Nephron progenitor cell (in vitro differentiated cells): Measurements from ENCODE around the gene IDNK.

Source experiments
- DNase-seq: peaks from one replicate; pipeline ENCODE4 v3.0.0; 2021
- H3K27ac Mint-ChIP-seq: 2 replicates; pipeline ENCODE4 v1.8.0; 2021; ENCODE audit warnings: mild to moderate bottlenecking, moderate library complexity, mixed read lengths
- H3K27me3 Mint-ChIP-seq: 2 replicates; pipeline ENCODE4 v1.8.0; 2021; ENCODE audit warnings: mild to moderate bottlenecking, low read depth, mixed read lengths; ENCODE audit not compliant: poor library complexity
- H3K36me3 Mint-ChIP-seq: 2 replicates; pipeline ENCODE4 v1.8.0; 2021; ENCODE audit warnings: low read depth, mixed read lengths
- H3K4me1 Mint-ChIP-seq: 2 replicates; pipeline ENCODE4 v1.8.0; 2021; ENCODE audit warnings: mixed read lengths
- H3K4me3 Mint-ChIP-seq: 2 replicates; pipeline ENCODE4 v1.8.0; 2021; ENCODE audit warnings: mild to moderate bottlenecking, moderate library complexity, mixed read lengths
- H3K9me3 Mint-ChIP-seq: 2 replicates; pipeline ENCODE4 v1.8.0; 2021; ENCODE audit warnings: mild to moderate bottlenecking, moderate library complexity, mixed read lengths
- TF ChIP-seq, protein P1 (sequence below): fragments of 200-600 bp; sonication (generic); IDR thresholded peaks from 2 replicates; pipeline ENCODE4 v1.5.0; 2021; ENCODE audit warnings: antibody characterized with exemption

The IDNK gene

GRCh38 chr9:83652433-83652832 lies 29.5 kb downstream of the IDNK start:
- TF ChIP-seq, protein P1, sequence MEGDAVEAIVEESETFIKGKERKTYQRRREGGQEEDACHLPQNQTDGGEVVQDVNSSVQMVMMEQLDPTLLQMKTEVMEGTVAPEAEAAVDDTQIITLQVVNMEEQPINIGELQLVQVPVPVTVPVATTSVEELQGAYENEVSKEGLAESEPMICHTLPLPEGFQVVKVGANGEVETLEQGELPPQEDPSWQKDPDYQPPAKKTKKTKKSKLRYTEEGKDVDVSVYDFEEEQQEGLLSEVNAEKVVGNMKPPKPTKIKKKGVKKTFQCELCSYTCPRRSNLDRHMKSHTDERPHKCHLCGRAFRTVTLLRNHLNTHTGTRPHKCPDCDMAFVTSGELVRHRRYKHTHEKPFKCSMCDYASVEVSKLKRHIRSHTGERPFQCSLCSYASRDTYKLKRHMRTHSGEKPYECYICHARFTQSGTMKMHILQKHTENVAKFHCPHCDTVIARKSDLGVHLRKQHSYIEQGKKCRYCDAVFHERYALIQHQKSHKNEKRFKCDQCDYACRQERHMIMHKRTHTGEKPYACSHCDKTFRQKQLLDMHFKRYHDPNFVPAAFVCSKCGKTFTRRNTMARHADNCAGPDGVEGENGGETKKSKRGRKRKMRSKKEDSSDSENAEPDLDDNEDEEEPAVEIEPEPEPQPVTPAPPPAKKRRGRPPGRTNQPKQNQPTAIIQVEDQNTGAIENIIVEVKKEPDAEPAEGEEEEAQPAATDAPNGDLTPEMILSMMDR = no peak
- H3K9me3 Mint-ChIP-seq = peaks cover 22% of the 10 kb centered on the region
- DNase-seq = no peak
- H3K27ac Mint-ChIP-seq = no peak overlapping the region
- H3K36me3 Mint-ChIP-seq = peaks cover 5% of the 10 kb centered on the region
- no peaks in the 10 kb centered on the region for H3K4me1 Mint-ChIP-seq
- H3K27me3 Mint-ChIP-seq = no peaks in the 10 kb centered on the region
- H3K4me3 Mint-ChIP-seq = no peak overlapping the region

GRCh38 chr9:83655433-83655832 lies 32.5 kb downstream of the IDNK start:
- no peak overlapping the region for H3K27ac Mint-ChIP-seq
- no peak for DNase-seq
- TF ChIP-seq, protein P1 = no peak
- no peaks in the 10 kb centered on the region for H3K4me1 Mint-ChIP-seq
- H3K27me3 Mint-ChIP-seq = no peaks in the 10 kb centered on the region
- peaks cover 12% of the 10 kb centered on the region for H3K36me3 Mint-ChIP-seq
- H3K9me3 Mint-ChIP-seq = peaks cover 22% of the 10 kb centered on the region
- no peak overlapping the region for H3K4me3 Mint-ChIP-seq

DNA sequence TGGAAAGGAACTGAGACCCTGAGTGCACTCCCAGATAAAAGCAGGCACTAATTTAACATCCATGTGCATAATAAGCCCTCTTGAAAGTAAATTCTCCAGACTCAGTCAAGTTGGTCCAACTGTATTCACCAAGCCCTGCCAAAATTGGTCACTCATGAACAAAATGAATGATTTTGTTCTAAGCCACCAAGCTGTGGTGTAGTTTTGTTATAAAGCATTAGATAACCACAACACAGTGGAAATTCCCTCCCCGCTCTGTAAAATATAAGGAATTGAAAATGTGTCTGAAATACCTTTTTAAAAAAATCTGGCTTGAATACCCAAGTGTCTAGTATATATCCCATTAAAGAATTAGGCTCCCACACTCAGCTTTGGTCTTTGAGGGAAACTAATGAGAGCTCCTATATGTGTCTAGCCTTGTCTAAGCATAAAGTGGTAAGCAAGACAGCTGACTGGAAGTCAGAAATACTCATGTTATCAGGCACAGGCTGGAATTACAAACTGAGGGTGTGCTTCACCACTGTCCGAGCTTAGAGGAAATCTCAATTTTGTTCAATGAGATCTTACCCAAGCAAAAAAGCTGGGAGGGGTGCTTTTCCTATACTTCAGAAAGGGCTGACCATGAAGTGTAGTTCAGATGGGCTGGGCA lies 33.2 kb downstream of the IDNK start:
- TF ChIP-seq, protein P1 = no peak
- Mint-ChIP-seq H3K9me3 (peaks cover 22% of the 10 kb centered on the region), H3K27me3 (no peaks in the 10 kb centered on the region), H3K36me3 (peaks cover 12% of the 10 kb centered on the region), H3K4me1 (no peaks in the 10 kb centered on the region), H3K27ac (no peak overlapping the region), H3K4me3 (no peak overlapping the region)
- no peak for DNase-seq

DNA sequence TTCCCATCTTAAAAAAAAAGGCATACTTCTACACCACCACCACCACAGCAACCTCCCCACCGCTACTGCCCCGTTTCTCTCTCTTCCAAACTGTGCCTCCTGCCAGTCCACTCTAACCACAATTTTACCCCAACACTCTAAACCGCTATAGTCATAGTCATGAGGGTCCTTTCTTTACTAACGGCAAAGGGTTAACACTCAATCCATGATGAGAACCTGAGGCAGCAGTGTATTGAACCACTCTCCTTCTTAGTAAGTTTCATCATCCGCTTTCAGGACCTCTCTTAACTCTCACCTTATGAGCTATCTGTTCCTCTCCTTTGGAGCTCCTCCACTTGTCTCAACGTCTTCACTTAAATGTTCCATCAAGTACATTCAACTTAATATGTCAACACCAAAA lies 34.0 kb downstream of the IDNK start:
- no peak overlapping the region for H3K4me3 Mint-ChIP-seq
- no peaks in the 10 kb centered on the region for H3K27me3 Mint-ChIP-seq
- DNase-seq = no peak
- H3K9me3 Mint-ChIP-seq = peaks cover 19% of the 10 kb centered on the region
- H3K36me3 Mint-ChIP-seq = peaks cover 19% of the 10 kb centered on the region
- TF ChIP-seq, protein P1 = no peak
- H3K27ac Mint-ChIP-seq = no peak overlapping the region
- no peaks in the 10 kb centered on the region for H3K4me1 Mint-ChIP-seq

DNA sequence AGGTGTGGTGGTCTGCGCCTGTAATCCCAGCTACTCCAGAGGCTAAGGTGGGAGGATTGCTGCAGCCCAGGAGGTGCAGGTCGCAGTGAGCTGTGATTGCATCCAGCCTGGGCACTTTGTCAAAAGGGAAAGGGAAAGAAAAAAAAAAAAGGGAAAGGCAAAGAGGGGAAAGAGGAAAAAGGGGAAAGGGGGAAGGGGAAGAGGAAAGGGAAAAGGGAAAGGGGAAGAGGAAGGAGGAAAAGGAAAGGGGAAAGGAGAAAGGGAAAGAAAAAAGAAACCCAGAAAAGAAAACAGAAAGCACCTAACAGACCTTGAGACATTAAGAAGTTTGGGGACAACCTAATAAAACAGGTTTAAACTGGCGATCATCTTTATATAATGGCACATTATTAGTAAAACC lies 40.0 kb downstream of the IDNK start:
- H3K27me3 Mint-ChIP-seq = no peaks in the 10 kb centered on the region
- H3K36me3 Mint-ChIP-seq = peaks cover 53% of the 10 kb centered on the region
- H3K9me3 Mint-ChIP-seq = no peaks in the 10 kb centered on the region
- no peak for DNase-seq
- no peak overlapping the region for H3K4me3 Mint-ChIP-seq
- H3K27ac Mint-ChIP-seq = no peak overlapping the region
- TF ChIP-seq, protein P1 = no peak
- H3K4me1 Mint-ChIP-seq = no peaks in the 10 kb centered on the region

DNA sequence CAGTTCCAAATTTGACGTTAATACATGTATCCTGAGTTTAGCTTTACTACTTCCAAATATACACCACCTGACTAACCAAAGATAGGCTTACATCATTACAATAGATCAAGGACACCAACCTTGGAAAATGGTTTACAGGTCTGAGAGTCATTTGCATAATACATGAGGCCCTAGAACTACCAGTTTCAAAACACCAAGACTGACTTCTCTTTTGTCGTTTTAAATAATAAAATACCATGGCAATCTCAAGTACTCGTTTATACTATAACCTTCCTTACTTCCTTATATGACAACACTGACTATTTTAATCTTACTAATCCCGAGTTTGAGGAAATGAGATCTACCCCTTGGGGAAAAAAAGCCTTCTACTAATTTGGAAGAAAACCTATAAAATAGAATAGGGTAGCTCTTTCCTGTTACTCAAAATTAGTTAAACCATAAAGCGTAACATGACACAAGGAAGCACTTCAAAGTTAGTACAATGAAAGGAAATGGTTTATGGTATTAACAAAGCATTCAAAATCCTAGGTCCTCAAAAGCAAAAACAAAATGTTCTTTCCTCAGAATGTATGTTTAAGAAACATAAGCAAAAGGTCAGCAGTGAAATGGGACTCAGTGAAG lies 42.7 kb downstream of the IDNK start:
- TF ChIP-seq, protein P1 = no peak
- Mint-ChIP-seq H3K4me3 (no peak overlapping the region), H3K27me3 (no peaks in the 10 kb centered on the region), H3K9me3 (no peaks in the 10 kb centered on the region), H3K27ac (no peak overlapping the region), H3K36me3 (peaks cover 47% of the 10 kb centered on the region), H3K4me1 (no peaks in the 10 kb centered on the region)
- DNase-seq = no peak
